Activated CD4-positive, alpha-beta T cell treated with anti-CD3 and anti-CD28 coated beads for 36 hours (primary cell): ENCODE measurements around the gene RAB36. TPM values are rescaled to one million over a fixed set of nuclear protein-coding genes. Genes with fewer than 3 reads are reported as not detected.

Experiments
- ATAC-seq: fragments of 200-7000 bp; cut with Tn5 transposase; one replicate; pipeline ENCODE4 v1.10.0; 2021; ENCODE audit warnings: mild to moderate bottlenecking, moderate library complexity
- CTCF ChIA-PET: fragments of 350-600 bp; sonication (Branson Sonifier 250); formaldehyde crosslinking; loops from one replicate; lab custom pipeline; 2021; ENCODE audit warnings: antibody characterized with exemption; lab: Charles Lee
- POLR2A ChIA-PET: fragments of 350-600 bp; sonication (Branson Sonifier 250); formaldehyde crosslinking; loops from one replicate; lab custom pipeline; 2021; ENCODE audit warnings: antibody characterized with exemption, inconsistent platforms; lab: Charles Lee
- DNase-seq: peaks from one replicate; pipeline ENCODE4 v3.0.0-alpha.2; 2020
- H3K27ac Mint-ChIP-seq: one replicate; pipeline ENCODE4 v1.8.0; 2021; ENCODE audit warnings: mixed read lengths
- H3K27me3 Mint-ChIP-seq: one replicate; pipeline ENCODE4 v1.8.0; 2021; ENCODE audit warnings: mixed read lengths
- H3K36me3 Mint-ChIP-seq: one replicate; pipeline ENCODE4 v1.8.0; 2021; ENCODE audit warnings: low read depth, mixed read lengths
- H3K4me1 Mint-ChIP-seq: one replicate; pipeline ENCODE4 v1.8.0; 2021; ENCODE audit warnings: mixed read lengths
- H3K4me3 Mint-ChIP-seq: one replicate; pipeline ENCODE4 v1.8.0; 2021; ENCODE audit warnings: mild to moderate bottlenecking, moderate library complexity, mixed read lengths
- H3K9me3 Mint-ChIP-seq: one replicate; pipeline ENCODE4 v1.8.0; 2021; ENCODE audit warnings: low read depth, mixed read lengths
- intact Hi-C, 2 experiments: fragments of 100-400 bp; cut with DNase I in 1 of 2; cut with micrococcal nuclease in 1 of 2; formaldehyde crosslinking; loops; one replicate each; pipeline versions ENCODE4 v1.14.2 to v1.15.1; 2022 to 2024; cut with DNase I, micrococcal nuclease
- total RNA-seq, 2 experiments: library from RNA; stranded (reverse); gene quantifications; one replicate each; pipeline ENCODE4 v1.2.3, GENCODE V29; 2021

Gene RAB36
- total RNA-seq, 2 experiments from 2014 or later: 0.35 to 0.50 TPM

DNA sequence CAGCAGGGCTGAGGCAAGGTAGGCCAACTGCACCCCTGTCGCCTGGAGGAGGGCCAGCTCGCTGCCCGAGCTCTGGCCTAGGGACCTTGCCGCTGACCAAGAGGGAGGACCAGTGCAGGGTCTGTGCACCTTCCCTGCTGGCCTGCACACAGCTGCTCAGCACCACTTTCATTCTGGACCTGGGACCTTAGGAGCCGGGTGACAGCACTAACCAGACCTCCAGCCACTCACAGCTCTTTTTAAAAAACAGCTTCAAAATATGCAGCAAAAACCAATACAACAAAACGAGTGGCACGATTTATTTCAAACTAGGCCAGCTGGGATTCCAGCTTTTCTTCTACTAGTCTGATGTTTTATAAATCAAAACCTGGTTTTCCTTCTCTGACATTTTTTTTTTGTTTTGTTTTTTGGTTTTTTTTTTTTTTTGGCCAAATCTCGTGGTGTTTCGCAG is 21.4 kb upstream of the RAB36 start:
- Mint-ChIP-seq H3K4me1 (peaks cover 16% of the 10 kb centered on the region), H3K27me3 (no peaks in the 10 kb centered on the region), H3K27ac (no peak overlapping the region), H3K4me3 (no peak overlapping the region), H3K9me3 (no peaks in the 10 kb centered on the region), H3K36me3 (no peaks in the 10 kb centered on the region)
- CTCF ChIA-PET: interaction anchor here (0.9 to 3.1 kb wide), 3 partner anchors 11 to 164 kb away, joined by 3 to 18 read pairs (median 4); no protein-coding TSS in a partner anchor
- POLR2A ChIA-PET: no interaction called here
- no peak for ATAC-seq
- DNase-seq: no peak
- intact Hi-C loops: no loop called here

DNA sequence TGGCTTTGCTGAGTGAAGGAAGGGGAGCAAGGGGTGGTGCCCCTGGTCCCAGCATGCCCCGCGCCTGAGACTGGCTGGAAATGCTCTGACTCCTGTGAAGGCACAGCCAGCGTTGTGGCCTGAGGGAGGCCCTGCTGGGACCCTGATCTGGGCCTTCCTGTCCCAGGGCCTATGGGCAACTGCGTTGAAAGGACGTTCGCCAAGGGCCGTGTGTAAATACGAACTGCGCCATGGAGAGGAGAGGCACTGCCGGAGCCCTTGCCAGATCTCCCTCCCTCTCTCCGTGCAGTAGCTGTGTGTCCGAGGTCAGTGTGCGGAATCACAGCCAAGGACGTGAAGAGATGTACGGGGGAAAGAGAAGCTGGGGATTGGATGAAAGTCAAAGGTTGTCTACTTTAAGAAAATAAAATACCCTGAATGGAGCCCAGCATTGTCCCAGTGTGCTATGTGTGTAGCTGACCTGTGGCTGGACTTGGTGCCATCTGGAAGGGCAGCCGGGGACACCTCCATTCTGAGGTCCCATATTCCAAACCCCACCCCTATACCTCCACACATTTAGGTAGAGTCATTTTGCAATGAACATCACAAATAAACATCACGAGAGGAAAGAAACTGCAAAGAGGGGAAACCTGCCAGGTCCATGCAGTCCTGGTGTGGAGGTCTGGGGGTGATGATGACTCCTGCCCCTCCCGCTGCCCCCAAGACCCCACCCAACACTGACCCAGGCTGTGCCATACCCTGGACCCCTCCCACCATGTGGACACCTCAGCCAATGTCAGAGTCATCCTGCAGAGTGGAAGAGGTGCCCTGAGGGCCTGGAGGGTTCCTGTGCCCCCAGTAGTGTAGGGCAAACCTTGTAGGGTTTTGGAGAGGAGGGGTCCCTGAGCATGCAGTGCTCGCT is 20.4 kb upstream of the RAB36 start:
- no peaks in the 10 kb centered on the region for H3K27me3 Mint-ChIP-seq
- ChIA-PET POLR2A (interaction anchor here (0.6 kb wide), 1 partner anchor 89 kb away, joined by 4 read pairs; no protein-coding TSS in a partner anchor), CTCF (interaction anchor here (1.3 to 3.1 kb wide), 2 partner anchors 10 to 165 kb away, joined by 4 to 18 read pairs; no protein-coding TSS in a partner anchor)
- no peak for DNase-seq
- intact Hi-C loops: no loop called here
- H3K4me1 Mint-ChIP-seq: peaks cover 6% of the 10 kb centered on the region
- H3K4me3 Mint-ChIP-seq: no peak overlapping the region
- no peak for ATAC-seq
- H3K36me3 Mint-ChIP-seq: no peaks in the 10 kb centered on the region
- H3K9me3 Mint-ChIP-seq: no peaks in the 10 kb centered on the region
- H3K27ac Mint-ChIP-seq: no peak overlapping the region

DNA sequence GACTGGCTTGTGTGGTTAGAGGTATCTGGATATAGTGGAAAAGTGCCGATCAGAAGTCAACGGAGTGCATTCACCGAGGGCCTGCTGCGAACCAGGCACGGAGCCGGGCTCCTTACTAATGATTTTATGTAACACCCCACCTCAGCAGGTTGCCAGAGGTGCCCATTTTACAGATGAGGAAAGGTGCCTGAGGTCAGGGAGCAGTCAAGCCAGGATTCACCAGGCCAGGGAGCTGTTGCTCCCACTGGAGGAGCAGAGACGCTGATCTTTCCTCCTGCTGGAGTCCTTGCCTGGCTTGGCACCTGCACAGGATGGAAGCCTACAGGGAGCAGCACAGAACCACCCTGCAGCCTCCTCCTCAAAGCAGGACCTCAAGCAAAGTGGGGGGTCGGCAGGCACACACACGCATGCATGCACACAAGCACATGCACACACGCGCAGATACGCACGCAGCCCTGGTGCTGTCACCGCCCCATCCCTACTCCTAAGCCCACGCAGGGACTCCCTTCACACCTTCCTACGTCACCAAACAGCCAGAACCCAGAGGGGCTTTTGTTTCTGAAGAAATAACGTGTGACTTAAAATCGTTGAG is 19.7 kb upstream of the RAB36 start:
- H3K36me3 Mint-ChIP-seq: no peaks in the 10 kb centered on the region
- H3K9me3 Mint-ChIP-seq: no peaks in the 10 kb centered on the region
- H3K27ac Mint-ChIP-seq: no peak overlapping the region
- ATAC-seq (no peak), DNase-seq (no peak)
- H3K27me3 Mint-ChIP-seq: no peaks in the 10 kb centered on the region
- ChIA-PET POLR2A (no interaction called here), CTCF (interaction anchor here (9.8 kb wide), 1 partner anchor 168 kb away, joined by 118 read pairs; no protein-coding TSS in a partner anchor)
- H3K4me1 Mint-ChIP-seq: peaks cover under 1% of the 10 kb centered on the region
- no peak overlapping the region for H3K4me3 Mint-ChIP-seq
- intact Hi-C loops: no loop called here

DNA sequence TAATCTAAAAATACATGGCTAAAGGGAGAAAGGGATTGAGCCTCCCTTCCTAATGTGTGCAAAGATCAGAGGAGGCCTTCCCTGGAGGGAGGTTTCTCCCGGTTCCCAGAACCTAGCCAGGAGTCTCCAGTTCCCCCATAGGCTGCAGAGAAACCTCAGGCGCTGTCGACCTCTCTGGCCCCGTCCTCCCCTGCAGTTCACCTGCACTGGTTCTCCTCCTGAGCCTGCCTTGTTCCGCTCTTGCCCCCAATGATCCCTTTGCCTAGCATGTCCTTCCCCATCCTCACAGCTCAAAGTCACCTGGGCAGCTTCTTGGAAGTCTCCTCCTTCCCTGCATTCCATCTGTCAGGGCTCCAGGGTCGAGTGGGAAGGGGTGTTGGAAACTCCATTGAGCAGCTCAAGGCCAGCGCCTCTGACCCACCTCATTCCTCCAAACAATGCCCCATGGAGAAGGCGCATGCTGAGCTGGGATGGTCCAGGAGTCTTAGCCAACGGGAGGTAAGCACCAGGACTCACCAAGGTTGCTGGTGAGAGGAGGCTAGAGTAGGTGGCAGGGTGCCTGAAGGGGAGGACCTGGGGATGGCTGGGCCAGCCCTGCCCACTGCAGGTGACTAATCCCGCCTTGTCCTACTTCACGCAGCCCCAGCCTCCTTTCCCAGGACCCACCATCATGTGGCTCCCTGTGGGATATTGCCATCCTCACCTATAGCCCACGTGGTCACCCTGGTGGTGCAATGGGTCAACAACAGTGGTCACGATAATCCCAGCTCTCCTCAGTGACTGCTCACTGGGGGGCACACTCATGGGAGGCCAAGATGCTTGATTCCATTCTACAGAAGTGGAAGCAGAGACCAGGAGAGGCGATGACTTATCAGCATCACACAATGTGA is 18.9 kb upstream of the RAB36 start:
- no peaks in the 10 kb centered on the region for H3K27me3 Mint-ChIP-seq
- ChIA-PET POLR2A (no interaction called here), CTCF (interaction anchor here (0.6 to 9.8 kb wide), 4 partner anchors 12 to 655 kb away, joined by 3 to 118 read pairs (median 10); no protein-coding TSS in a partner anchor)
- ATAC-seq: no peak
- H3K36me3 Mint-ChIP-seq: no peaks in the 10 kb centered on the region
- no peaks in the 10 kb centered on the region for H3K9me3 Mint-ChIP-seq
- DNase-seq: no peak
- H3K4me3 Mint-ChIP-seq: no peak overlapping the region
- H3K4me1 Mint-ChIP-seq: no peaks in the 10 kb centered on the region
- intact Hi-C loops: no loop called here
- H3K27ac Mint-ChIP-seq: no peak overlapping the region

DNA sequence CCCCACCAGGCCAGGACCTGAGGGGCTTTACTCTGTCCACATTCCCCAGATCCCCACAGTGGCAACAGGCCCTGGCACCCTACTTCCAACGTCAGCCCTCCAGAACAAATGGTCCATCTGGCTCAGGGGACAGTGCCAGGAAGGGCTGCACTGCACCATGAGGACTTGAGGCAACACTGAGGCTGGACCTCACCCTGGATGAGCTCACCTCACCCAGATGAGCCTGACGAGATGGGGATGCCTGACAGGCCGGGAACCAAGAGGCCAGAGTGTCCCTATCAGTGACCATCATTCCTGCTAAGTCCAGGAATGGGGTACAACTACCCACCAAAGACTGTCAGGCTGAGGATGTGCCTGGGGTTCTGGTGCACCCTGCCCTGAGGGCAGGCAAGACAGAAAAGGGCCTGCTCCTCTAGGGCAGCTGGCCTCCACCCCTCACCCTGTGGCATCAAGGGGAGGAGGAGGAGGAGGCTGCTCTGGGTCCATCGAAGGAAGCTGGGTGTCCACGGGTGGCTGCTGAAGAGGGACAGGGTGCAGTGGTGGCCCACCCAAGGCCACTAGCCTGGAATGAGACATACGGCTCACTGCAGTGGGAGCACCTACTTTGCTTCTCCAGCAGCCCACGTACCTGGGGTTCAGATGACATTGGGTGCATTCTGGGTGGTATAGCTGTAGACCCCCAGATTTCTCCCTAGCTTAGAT is 18.1 kb upstream of the RAB36 start:
- no peak overlapping the region for H3K27ac Mint-ChIP-seq
- no peaks in the 10 kb centered on the region for H3K4me1 Mint-ChIP-seq
- no peaks in the 10 kb centered on the region for H3K27me3 Mint-ChIP-seq
- H3K36me3 Mint-ChIP-seq: no peaks in the 10 kb centered on the region
- CTCF ChIA-PET: interaction anchor here (1.3 to 9.8 kb wide), 5 partner anchors 11 to 169 kb away, joined by 5 to 118 read pairs (median 10); partner anchors contain the start of gene RAB36
- intact Hi-C loops: no loop called here
- no peaks in the 10 kb centered on the region for H3K9me3 Mint-ChIP-seq
- no peak overlapping the region for H3K4me3 Mint-ChIP-seq
- ATAC-seq (no peak), DNase-seq (no peak)
- POLR2A ChIA-PET: no interaction called here

DNA sequence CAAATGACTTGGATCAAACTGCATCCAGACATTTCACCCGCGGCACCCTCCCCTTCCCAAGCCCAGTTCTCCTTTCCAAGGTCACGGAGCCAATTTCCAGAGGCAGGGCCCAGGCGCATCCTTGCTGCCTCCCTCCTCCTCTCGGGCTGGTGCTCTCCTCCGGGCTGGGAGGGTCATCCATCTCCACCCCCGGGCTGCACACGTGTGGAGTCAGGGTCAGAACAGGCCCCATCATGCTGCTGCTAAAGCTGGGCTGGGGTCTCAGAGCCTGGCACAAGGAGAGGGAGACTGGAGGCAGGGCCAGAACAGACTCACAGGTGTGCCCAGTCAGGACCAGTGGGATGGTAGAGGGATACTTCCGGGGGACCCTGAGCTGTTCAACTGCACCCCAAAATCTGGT is 17.5 kb upstream of the RAB36 start:
- DNase-seq (no peak), ATAC-seq (no peak)
- Mint-ChIP-seq H3K36me3 (no peaks in the 10 kb centered on the region), H3K4me3 (no peak overlapping the region), H3K27me3 (no peaks in the 10 kb centered on the region), H3K4me1 (no peaks in the 10 kb centered on the region), H3K27ac (no peak overlapping the region), H3K9me3 (no peaks in the 10 kb centered on the region)
- ChIA-PET POLR2A (no interaction called here), CTCF (interaction anchor here (0.7 to 9.8 kb wide), 8 partner anchors 10 to 374 kb away, joined by 3 to 118 read pairs (median 6); partner anchors contain the start of gene RAB36)
- intact Hi-C loops: loop anchor here (1.0 kb wide), 2 partner anchors 168 to 339 kb away; no protein-coding TSS in a partner anchor

DNA sequence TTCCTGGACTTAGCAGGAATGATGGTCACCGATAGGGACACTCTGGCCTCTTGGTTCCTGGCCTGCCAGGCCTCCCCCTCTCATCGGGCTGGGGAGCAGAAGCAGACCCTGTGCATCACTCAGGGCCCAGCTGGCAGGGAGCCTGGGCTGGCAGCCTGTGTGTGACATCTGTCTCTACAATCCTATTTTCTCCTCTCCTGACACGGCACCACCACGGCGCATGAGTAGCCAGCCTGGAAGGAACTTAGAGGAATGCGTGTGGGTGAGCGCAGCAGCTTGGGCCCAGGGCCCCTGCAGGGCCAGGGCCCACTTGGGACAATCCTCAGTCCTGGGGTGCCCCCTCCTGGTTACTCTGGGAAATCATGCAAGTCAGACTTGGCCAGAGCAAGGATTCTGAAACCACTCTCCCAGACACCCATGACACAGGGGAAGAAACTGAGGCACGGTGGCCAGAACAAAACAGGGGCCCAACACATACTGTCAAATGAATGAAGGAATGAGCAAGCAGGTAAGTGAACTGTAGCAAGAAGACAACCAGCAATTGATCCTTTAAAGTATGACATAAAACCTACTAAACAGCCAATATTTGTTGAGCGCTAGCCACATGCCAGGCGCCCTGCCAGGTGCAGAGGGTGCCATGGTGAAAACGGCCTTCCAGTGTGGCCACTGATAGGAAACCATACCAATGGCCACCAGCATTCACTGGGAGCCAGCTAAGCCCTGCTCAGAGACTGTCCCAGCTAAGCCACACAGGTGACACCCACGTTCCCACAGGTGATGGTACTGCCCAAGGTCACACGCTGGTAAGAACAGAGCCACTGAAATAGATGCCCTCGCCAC is 16.8 kb upstream of the RAB36 start:
- ATAC-seq (peak; percentile 92), DNase-seq (peak; percentile 84)
- no peaks in the 10 kb centered on the region for H3K9me3 Mint-ChIP-seq
- H3K27me3 Mint-ChIP-seq: no peaks in the 10 kb centered on the region
- ChIA-PET CTCF (interaction anchor here (0.5 to 9.8 kb wide), 9 partner anchors 9 to 375 kb away, joined by 3 to 118 read pairs (median 6); partner anchors contain the start of gene RAB36), POLR2A (no interaction called here)
- intact Hi-C loops: loop anchor here (1.0 kb wide), 2 partner anchors 169 to 340 kb away; no protein-coding TSS in a partner anchor
- H3K27ac Mint-ChIP-seq: no peak overlapping the region
- H3K4me1 Mint-ChIP-seq: no peaks in the 10 kb centered on the region
- no peak overlapping the region for H3K4me3 Mint-ChIP-seq
- H3K36me3 Mint-ChIP-seq: no peaks in the 10 kb centered on the region

DNA sequence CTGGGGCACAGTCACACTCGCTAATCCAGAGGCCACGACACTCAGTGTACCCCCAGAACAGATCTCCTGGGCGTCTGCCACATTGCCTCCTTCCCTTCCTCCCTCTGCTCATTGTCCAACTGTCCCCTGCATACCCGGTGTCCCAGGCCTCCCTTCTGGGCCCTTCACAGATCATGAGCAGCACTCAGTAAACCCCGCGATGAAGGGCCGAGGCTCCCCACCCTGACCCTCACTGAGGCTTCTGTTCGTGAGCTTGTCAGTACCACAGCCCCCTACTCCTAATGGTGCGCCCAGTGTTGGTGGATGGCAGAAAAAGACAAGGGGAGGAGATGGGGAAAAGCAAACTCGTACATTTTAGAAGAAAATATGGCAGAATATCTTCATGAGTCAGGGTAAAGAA is 16.1 kb upstream of the RAB36 start:
- intact Hi-C loops: no loop called here

DNA sequence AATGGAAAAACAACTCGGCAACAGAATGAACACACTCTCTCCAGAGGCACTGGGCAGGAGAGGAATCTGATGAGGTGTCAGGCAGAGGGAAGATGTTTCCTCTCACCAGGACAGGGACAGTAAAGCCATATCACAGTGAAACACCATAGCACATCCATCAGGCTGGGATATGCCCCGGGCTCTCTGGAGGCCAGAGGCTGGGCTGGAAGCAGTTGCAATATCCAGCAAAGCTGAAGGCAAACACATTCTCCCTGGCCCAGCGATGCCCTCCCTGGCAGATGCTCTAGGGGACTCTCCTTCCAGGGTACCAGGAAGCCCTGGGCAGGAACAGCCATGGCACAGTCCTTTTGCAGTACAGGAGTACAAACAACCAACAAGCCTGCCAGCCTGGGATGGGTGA is 14.6 kb upstream of the RAB36 start:
- no peak for ATAC-seq

More for the DNA sequence above, 16.1 kb upstream of the RAB36 start:
- Mint-ChIP-seq H3K27me3 (no peaks in the 10 kb centered on the region), H3K36me3 (no peaks in the 10 kb centered on the region), H3K9me3 (no peaks in the 10 kb centered on the region), H3K27ac (no peak overlapping the region), H3K4me1 (no peaks in the 10 kb centered on the region), H3K4me3 (no peak overlapping the region)
- POLR2A ChIA-PET: no interaction called here
- no peak for DNase-seq
- no peak for ATAC-seq
- CTCF ChIA-PET: interaction anchor here (0.5 to 9.8 kb wide), 3 partner anchors 8 to 376 kb away, joined by 3 to 118 read pairs (median 6); no protein-coding TSS in a partner anchor

More for the DNA sequence above, 14.6 kb upstream of the RAB36 start:
- ChIA-PET POLR2A (no interaction called here), CTCF (interaction anchor here (9.8 kb wide), 1 partner anchor 173 kb away, joined by 118 read pairs; no protein-coding TSS in a partner anchor)
- Mint-ChIP-seq H3K4me3 (no peak overlapping the region), H3K4me1 (no peaks in the 10 kb centered on the region), H3K36me3 (no peaks in the 10 kb centered on the region), H3K9me3 (no peaks in the 10 kb centered on the region), H3K27ac (no peak overlapping the region), H3K27me3 (no peaks in the 10 kb centered on the region)
- DNase-seq: no peak
- intact Hi-C loops: no loop called here
